GM12892 (cell line): Measurements from ENCODE around the gene PTPRZ1.

Experiments
- POLR2A ChIP-seq: IDR thresholded peaks from 2 replicates; pipeline ENCODE4 v1.6.1; 2011; ENCODE audit warnings: low read depth, low read length, control low read depth
- POLR2AphosphoS5 ChIP-seq: IDR thresholded peaks from 2 replicates; pipeline ENCODE4 v1.6.1; 2011; ENCODE audit warnings: low read depth, low read length, control low read depth

DNA sequence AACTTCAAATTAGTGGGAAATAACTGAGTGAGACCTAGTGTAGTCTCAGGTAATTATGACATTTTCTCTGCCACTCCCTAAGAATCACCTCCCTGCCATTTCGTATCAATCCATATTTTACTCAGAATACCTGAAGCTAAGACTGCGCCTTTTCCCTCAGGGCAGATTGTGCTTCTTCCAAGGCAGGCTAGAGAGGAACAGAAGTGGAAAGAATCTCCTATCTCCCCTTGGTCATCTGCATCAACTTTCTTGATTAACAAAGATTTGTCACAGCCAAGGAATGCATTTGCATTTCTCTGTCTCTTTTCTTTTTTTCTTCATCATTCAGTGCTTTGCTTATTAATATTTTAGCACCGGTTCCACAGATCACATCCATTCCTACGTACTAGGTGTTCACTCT is 119.1 kb downstream of the PTPRZ1 start:
- no peak for TF ChIP-seq POLR2A
- TF ChIP-seq POLR2AphosphoS5 = no peak
